ENCODE results near the gene ADD1. TPM values are rescaled to one million over a fixed set of nuclear protein-coding genes. Genes with fewer than 3 reads are reported as not detected.

ADD1 gene
- total RNA-seq, 1 donor from 2014 or later, result 212 TPM

DNA sequence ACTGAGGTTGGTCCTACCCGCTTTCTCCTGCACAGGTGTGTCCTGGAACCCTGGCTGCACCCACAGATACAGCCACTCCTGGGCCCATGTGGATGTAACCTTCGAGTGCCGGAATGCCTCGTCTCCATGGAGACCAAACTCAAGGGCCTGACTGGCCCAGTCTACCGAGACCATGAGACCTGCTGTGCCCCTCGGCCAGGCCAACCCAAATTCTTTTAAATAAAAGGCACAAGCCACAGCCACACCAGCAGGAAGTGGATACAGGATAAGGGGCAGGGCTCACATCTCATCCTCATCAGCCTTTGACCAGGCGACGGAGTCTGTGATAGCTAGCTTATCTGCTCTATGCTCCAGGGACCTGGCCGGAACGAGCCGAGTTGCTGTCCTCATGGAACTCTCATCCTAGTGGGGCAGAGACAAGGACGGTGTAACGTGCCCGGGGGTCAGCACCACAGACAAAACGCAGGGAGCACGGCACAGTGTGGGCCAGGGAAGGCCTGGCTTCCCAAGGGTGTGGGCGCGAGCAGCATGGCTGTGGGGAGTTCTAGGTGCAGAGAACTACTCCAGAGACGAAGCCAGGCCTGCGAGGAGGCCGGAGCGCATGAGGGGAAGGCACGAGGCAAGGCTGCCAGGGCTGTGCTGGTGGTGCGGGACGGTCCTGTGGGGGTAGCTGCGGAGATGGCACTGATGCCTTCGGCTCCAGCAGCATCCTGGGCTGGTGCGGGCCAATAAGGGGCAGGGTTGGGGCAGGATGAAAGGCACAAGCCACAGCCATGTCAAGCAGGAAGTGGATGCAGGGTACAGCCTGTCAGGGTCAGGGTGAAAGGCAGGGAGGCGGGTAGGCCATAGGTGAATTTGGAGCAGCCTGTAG is 96.9 kb downstream of the ADD1 start:
- Histone ChIP-seq H3K4me3 (no peak overlapping the region), H3K36me3 (peaks cover 82% of the 10 kb centered on the region), H3K9me3 (replicated peaks) (no peaks in the 10 kb centered on the region), H3K4me1 (peaks cover 22% of the 10 kb centered on the region), H3K27me3 (ENCODE audit: low read depth) (no peaks in the 10 kb centered on the region), H3K27ac (replicated peaks) (no peak overlapping the region)
- TF ChIP-seq, protein P1, sequence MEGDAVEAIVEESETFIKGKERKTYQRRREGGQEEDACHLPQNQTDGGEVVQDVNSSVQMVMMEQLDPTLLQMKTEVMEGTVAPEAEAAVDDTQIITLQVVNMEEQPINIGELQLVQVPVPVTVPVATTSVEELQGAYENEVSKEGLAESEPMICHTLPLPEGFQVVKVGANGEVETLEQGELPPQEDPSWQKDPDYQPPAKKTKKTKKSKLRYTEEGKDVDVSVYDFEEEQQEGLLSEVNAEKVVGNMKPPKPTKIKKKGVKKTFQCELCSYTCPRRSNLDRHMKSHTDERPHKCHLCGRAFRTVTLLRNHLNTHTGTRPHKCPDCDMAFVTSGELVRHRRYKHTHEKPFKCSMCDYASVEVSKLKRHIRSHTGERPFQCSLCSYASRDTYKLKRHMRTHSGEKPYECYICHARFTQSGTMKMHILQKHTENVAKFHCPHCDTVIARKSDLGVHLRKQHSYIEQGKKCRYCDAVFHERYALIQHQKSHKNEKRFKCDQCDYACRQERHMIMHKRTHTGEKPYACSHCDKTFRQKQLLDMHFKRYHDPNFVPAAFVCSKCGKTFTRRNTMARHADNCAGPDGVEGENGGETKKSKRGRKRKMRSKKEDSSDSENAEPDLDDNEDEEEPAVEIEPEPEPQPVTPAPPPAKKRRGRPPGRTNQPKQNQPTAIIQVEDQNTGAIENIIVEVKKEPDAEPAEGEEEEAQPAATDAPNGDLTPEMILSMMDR (IDR thresholded peaks at IDR 0.05; ENCODE audit: borderline replicate concordance), result no peak
- intact Hi-C loops (cut with micrococcal nuclease), result no loop called here
- no peak for DNase-seq

GRCh38 chr4:2941138-2942036 is 97.7 kb downstream of the ADD1 start:
- Histone ChIP-seq H3K4me3 (no peak overlapping the region), H3K9me3 (replicated peaks) (no peaks in the 10 kb centered on the region), H3K4me1 (peaks cover 13% of the 10 kb centered on the region), H3K36me3 (peaks cover 89% of the 10 kb centered on the region), H3K27ac (replicated peaks) (no peak overlapping the region), H3K27me3 (ENCODE audit: low read depth) (no peaks in the 10 kb centered on the region)
- DNase-seq, result no peak
- intact Hi-C loops (cut with micrococcal nuclease), result no loop called here
- TF ChIP-seq, protein P1 (IDR thresholded peaks at IDR 0.05; ENCODE audit: borderline replicate concordance), result no peak

GRCh38 chr4:2942037-2942531 is 98.4 kb downstream of the ADD1 start:
- Histone ChIP-seq H3K4me1 (peaks cover 6% of the 10 kb centered on the region), H3K36me3 (peaks cover 96% of the 10 kb centered on the region), H3K4me3 (no peak overlapping the region), H3K27ac (replicated peaks) (no peak overlapping the region), H3K9me3 (replicated peaks) (no peaks in the 10 kb centered on the region), H3K27me3 (ENCODE audit: low read depth) (no peaks in the 10 kb centered on the region)
- TF ChIP-seq, protein P1 (IDR thresholded peaks at IDR 0.05; ENCODE audit: borderline replicate concordance), result no peak
- DNase-seq, result no peak
- intact Hi-C loops (cut with micrococcal nuclease), result no loop called here

DNA sequence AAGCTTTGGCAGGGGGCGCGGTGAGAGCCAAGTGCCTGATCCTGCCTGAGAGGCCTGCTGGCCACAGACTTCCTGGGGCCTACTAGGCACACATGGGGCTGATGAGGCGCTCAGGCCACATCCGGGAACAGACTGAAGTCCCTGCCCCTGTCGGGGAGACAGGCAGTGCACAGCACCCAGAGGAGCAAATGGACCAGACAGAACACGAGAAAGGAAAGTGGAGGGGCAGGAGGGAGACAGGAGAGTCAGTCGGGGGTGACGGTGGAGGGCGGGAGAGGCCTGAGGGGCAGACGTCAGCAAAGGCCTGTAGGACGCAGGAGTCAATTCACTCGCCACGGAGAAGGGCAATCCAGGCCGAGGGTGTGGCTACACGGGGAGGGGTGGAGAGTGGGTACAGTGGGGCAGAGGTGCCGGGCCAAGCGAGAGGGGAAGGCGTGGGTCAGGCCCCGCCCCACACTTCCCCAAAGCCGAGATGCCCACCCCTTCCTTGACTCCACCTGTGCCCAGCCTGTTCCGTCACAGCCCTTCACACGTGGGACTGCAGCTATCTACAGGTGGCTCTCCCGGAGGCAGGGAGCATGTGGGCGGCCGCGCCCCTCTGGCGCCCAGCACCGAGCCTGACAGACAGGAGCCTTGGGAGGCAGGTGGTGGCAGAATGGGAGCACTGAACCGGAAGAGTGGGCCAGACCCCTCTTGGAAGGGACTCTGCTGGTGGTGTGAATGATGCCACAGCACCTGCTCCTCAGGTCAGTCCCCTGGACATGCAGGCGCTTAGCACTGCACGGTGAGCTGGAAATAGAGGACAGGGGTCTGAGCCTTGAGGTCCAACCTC is 99.1 kb downstream of the ADD1 start:
- DNase-seq, result no peak

More for the DNA sequence above, 99.1 kb downstream of the ADD1 start:
- Histone ChIP-seq H3K9me3 (replicated peaks) (no peaks in the 10 kb centered on the region), H3K27ac (replicated peaks) (no peak overlapping the region), H3K4me1 (peaks cover 6% of the 10 kb centered on the region), H3K27me3 (ENCODE audit: low read depth) (no peaks in the 10 kb centered on the region), H3K4me3 (no peak overlapping the region), H3K36me3 (peaks cover 97% of the 10 kb centered on the region)
- TF ChIP-seq, protein P1 (IDR thresholded peaks at IDR 0.05; ENCODE audit: borderline replicate concordance), result no peak
- intact Hi-C loops (cut with micrococcal nuclease), result no loop called here
